Loucy (cell line): ENCODE data around the gene THEM4.

Experiments used
- EZH2phosphoT487 ChIP-seq: fragments of 200-600 bp; IDR thresholded peaks from 2 replicates; pipeline ENCODE4 v1.6.1; 2018; ENCODE audit warnings: antibody characterized with exemption, mild to moderate bottlenecking, moderate library complexity, borderline replicate concordance
- TF ChIP-seq, protein P1 (sequence below): fragments of 200-600 bp; sonication (generic); conservative IDR thresholded peaks from 2 replicates; pipeline ENCODE4 v1.5.1; 2014; ENCODE audit warnings: mild to moderate bottlenecking, antibody characterized with exemption, low read length

DNA sequence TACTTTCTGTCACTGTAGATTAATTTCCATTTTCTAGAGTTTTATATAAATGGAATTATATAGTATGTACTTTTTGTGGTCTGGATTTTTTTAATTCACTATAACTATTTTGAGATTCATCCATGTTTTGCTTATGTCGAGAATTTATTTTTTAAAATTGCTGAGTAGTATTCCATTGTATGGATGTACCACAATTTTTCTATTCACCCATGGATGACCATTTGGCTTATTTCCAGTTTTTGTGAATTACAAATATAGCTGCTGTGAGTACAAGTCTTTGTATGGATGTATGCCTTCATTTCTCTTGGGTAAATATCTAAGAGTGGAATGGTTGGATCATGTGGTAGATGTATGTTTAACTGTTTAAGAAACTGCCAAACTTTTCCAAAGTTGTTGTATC, 3.7 kb upstream of the THEM4 start:
- TF ChIP-seq, protein P1, sequence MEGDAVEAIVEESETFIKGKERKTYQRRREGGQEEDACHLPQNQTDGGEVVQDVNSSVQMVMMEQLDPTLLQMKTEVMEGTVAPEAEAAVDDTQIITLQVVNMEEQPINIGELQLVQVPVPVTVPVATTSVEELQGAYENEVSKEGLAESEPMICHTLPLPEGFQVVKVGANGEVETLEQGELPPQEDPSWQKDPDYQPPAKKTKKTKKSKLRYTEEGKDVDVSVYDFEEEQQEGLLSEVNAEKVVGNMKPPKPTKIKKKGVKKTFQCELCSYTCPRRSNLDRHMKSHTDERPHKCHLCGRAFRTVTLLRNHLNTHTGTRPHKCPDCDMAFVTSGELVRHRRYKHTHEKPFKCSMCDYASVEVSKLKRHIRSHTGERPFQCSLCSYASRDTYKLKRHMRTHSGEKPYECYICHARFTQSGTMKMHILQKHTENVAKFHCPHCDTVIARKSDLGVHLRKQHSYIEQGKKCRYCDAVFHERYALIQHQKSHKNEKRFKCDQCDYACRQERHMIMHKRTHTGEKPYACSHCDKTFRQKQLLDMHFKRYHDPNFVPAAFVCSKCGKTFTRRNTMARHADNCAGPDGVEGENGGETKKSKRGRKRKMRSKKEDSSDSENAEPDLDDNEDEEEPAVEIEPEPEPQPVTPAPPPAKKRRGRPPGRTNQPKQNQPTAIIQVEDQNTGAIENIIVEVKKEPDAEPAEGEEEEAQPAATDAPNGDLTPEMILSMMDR, result no peak
- no peak for TF ChIP-seq EZH2phosphoT487
